ENCODE results near the gene NDUFA11. TPM values are rescaled to one million over a fixed set of nuclear protein-coding genes. Genes with fewer than 3 reads are reported as not detected.

The NDUFA11 gene
- total RNA-seq, 4 donors from 2014 or later: 147 to 197 (median 162) TPM

- TF ChIP-seq, protein P1, sequence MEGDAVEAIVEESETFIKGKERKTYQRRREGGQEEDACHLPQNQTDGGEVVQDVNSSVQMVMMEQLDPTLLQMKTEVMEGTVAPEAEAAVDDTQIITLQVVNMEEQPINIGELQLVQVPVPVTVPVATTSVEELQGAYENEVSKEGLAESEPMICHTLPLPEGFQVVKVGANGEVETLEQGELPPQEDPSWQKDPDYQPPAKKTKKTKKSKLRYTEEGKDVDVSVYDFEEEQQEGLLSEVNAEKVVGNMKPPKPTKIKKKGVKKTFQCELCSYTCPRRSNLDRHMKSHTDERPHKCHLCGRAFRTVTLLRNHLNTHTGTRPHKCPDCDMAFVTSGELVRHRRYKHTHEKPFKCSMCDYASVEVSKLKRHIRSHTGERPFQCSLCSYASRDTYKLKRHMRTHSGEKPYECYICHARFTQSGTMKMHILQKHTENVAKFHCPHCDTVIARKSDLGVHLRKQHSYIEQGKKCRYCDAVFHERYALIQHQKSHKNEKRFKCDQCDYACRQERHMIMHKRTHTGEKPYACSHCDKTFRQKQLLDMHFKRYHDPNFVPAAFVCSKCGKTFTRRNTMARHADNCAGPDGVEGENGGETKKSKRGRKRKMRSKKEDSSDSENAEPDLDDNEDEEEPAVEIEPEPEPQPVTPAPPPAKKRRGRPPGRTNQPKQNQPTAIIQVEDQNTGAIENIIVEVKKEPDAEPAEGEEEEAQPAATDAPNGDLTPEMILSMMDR (IDR thresholded peaks at IDR 0.05; ENCODE audit: low read depth): no peak
Observed at GRCh38 chr19:5892772-5893275, 10.8 kb downstream of the NDUFA11 start.

DNA sequence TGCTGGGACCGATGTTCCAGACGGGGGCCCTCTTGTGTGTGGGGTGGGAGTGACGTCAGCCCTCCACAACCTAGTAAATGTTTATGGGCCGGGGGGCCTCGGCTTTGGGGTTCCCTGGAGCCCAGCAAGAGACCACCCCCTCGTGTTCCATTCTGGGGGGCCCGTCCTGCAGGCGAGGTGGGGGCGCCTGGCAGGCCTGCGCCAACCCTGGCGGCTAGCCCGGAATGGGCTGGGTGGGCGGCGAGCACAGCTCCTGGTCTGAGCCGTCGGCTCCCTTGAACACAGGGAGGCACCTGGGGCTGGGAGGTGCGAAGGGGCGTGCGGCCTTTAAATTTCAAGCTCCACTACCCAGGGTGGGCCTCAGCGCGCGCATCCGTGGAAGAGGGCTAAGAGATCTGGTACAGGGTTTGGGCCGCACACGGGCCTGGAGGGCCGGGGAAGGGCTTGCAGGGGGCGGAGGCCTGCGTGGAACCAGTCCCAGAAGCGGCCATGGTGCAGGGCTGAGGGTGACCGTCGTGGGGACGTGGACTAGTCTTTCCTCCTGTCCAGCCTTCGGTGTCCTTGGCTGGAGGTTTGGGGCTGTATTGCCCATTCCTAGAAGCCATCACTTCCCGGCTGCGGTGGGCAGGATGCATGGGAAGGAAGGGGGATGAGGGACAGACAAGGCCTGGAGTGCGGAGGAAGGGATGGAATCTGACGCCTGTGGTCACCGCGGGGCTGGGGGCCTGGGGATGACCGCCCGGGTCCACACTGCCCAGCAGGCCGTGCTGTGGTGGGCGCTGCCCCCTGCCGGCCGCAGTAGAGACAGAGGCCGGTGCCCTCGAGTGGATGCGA is 11.4 kb downstream of the NDUFA11 start:
- TF ChIP-seq, protein P1 (IDR thresholded peaks at IDR 0.05; ENCODE audit: low read depth): no peak

DNA sequence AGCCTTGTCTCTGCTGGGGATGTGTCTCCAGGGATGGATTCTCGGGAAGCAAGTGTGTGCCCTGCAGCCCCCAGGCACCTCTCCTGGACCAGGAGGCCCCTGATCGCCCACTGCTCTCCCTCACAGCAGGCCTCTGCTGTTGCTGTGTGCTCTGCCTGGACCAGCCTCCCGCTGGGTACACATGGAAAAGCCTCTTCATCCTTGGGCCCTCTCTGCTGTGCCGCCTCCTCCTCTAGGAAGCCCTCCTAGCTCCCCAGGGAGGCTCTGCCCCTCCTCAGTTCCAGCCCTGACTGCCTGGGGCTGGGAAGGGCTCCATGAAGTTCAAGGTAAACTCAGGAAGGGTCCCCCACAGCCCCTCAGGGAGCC is 12.0 kb downstream of the NDUFA11 start:
- TF ChIP-seq, protein P1 (IDR thresholded peaks at IDR 0.05; ENCODE audit: low read depth): no peak

DNA sequence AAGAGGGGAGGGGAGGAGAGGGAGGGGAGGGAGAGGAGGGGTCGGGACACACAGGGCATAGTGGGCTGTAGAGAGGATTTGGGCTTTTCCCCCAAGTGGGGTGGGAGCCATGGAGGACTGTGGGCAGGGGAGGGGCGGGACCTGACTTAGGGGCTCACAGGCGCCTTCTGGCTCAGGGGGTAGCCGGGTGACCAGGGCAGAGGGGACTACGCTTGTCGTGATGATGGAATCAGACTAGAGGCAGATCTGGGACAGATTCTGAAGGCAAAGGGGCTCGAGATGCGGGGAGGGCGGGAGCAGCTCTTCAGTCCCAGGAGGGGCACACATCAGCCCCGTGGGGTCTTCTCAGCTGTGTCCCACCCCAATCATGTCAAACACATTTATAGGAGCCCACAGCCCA is 13.5 kb downstream of the NDUFA11 start:
- TF ChIP-seq, protein P1 (IDR thresholded peaks at IDR 0.05; ENCODE audit: low read depth): no peak

- TF ChIP-seq, protein P1 (IDR thresholded peaks at IDR 0.05; ENCODE audit: low read depth): no peak
Observed at GRCh38 chr19:5889288-5889971, 14.2 kb downstream of the NDUFA11 start.

- TF ChIP-seq, protein P1 (IDR thresholded peaks at IDR 0.05; ENCODE audit: low read depth): no peak
Observed at GRCh38 chr19:5882421-5882968, 21.1 kb downstream of the NDUFA11 start.

All from subcutaneous adipose tissue (tissue), 4 donors.